HepG2 (cell line): ENCODE measurements around the gene ZNF177. TPM values are rescaled to one million over a fixed set of nuclear protein-coding genes. Genes with fewer than 3 reads are reported as not detected.
A peak's percentile ranks its signal among the peaks of the same experiment; 100 is the strongest.

ENCODE experiments used
- ARID4A ChIP-seq: sonication (generic); formaldehyde crosslinking; IDR thresholded peaks from 2 replicates; pipeline ENCODE4 v1.5.0; 2020; ENCODE audit warnings: mild to moderate bottlenecking, missing genetic modification reagents, borderline replicate concordance
- HDAC1 ChIP-seq: sonication (generic); formaldehyde crosslinking; IDR thresholded peaks from 2 replicates; pipeline ENCODE4 v1.5.1; 2020; ENCODE audit warnings: mild to moderate bottlenecking, missing genetic modification reagents
- HDAC6 ChIP-seq: fragments of 200-600 bp; sonication (generic); IDR thresholded peaks from 2 replicates; pipeline ENCODE4 v1.7.0; 2017; ENCODE audit warnings: mild to moderate bottlenecking, antibody characterized with exemption, low read length, low read depth
- MXI1 ChIP-seq: IDR thresholded peaks from 3 replicates; pipeline ENCODE4 v1.6.1; 2012; ENCODE audit warnings: low read depth, low read length, inconsistent platforms, borderline replicate concordance
- RERE ChIP-seq: IDR thresholded peaks from 2 replicates; pipeline ENCODE4 v1.6.1; 2016; ENCODE audit warnings: low read depth, missing genetic modification reagents, missing compliant biosample characterization
- TRIM22 ChIP-seq: fragments of 450-650 bp; IDR thresholded peaks from 2 replicates; pipeline ENCODE4 v1.6.1; 2017
- ZNF367 ChIP-seq: sonication (generic); formaldehyde crosslinking; IDR thresholded peaks from 2 replicates; pipeline ENCODE4 v1.4.0; 2020; ENCODE audit warnings: missing genetic modification reagents, borderline replicate concordance
- ZNF407 ChIP-seq: sonication (generic); formaldehyde crosslinking; IDR thresholded peaks from one replicate; pipeline ENCODE4 v1.5.1; 2020; ENCODE audit warnings: mild to moderate bottlenecking, missing genetic modification reagents; ENCODE audit errors: not compliant biosample characterization
- polyA plus RNA-seq, 8 experiments: library from polyadenylated mRNA; depleted of rRNA in 3 of 8; stranded (reverse) in 7 of 8; unstranded in 1 of 8; fragments of >200 nt; fragmentation: Illumina TruSeq in 4 of 8; extraction: Trizol in 4 of 8; gene quantifications; 2 replicates each; pipeline versions ENCODE4 v1.2.1 to v1.2.3, GENCODE V29; 2011 to 2016; ENCODE audit warnings: low read depth in 4 of 8, missing spikeins in 1 of 8, mixed read lengths in 1 of 8; ENCODE audit not compliant: insufficient read depth in 1 of 8
- total RNA-seq, 5 experiments: library from RNA; depleted of rRNA; stranded (reverse); fragments of >200 nt; fragmentation: Illumina TruSeq; extraction: Trizol; gene quantifications; 2 replicates each; pipeline ENCODE4 v1.2.3, GENCODE V29; 2016; ENCODE audit warnings: low read depth in 1 of 5

The ZNF177 gene
- total and polyA plus RNA-seq, 2 of the 13 experiments (the other 11 are each of a cell fraction or from before 2014, with no cell fraction given), result 0.62 to 0.71 TPM

GRCh38 chr19:9323919-9324583, 38.8 kb upstream of the ZNF177 start, which contains the start of gene ZNF559 (continued):
- TF ChIP-seq ARID4A (peak; percentile 62; the same call in 1 of the 2 replicates), ZNF407 (CRISPR knock-in tag) (no peak), ZNF367 (CRISPR knock-in tag) (no peak), HDAC1 (CRISPR knock-in tag) (peak; percentile 42), MXI1 (peak; percentile 36; the same call in 1 of the 3 replicates), TRIM22 (no peak), HDAC6 (no peak), RERE (CRISPR knock-in tag) (no peak)
